Breast epithelium (tissue), 4 donors: ENCODE results near the gene AMT. TPM values are rescaled to one million over a fixed set of nuclear protein-coding genes. Genes with fewer than 3 reads are reported as not detected.

ENCODE experiments used
- DNase-seq, 2 donors: peaks; one replicate each; pipeline ENCODE4 v3.0.0-alpha.2; 2019; ENCODE audit warnings: low spot score in 2 of 2
- H3K27ac ChIP-seq, 2 donors: fragments of 200-600 bp; sonication (generic) in 1 of 2; one replicate each; pipeline ENCODE4 v1.5.1; 2016 to 2019; ENCODE audit warnings: mild to moderate bottlenecking in 1 of 2
- H3K27me3 ChIP-seq, 2 donors: fragments of 200-600 bp; sonication (generic) in 1 of 2; one replicate each; pipeline versions ENCODE4 v1.5.1 to v1.6.0; 2017 to 2019; ENCODE audit warnings: control low read depth in 1 of 2, mild to moderate bottlenecking in 1 of 2
- H3K36me3 ChIP-seq: fragments of 200-600 bp; one replicate; pipeline ENCODE4 v1.5.1; 2019
- H3K4me1 ChIP-seq, 2 donors: fragments of 200-600 bp; sonication (generic); one replicate each; pipeline ENCODE4 v1.5.1; 2016 to 2019; ENCODE audit warnings: control low read depth in 1 of 2
- H3K4me3 ChIP-seq, 3 donors: fragments of 200-600 bp; sonication (generic); 1 replicate in 2 of 3; 2 replicates in 1 of 3; pipeline ENCODE4 v1.5.1; 2016 to 2019; ENCODE audit warnings: mild to moderate bottlenecking in 3 of 3, moderate library complexity in 2 of 3
- H3K9me3 ChIP-seq, 2 donors: fragments of 200-600 bp; sonication (generic) in 1 of 2; one replicate each; pipeline ENCODE4 v1.5.1; 2016 to 2019; ENCODE audit warnings: control low read depth in 1 of 2
- CTCF ChIP-seq, 3 donors: fragments of 450-650 bp; IDR thresholded peaks; one replicate each; pipeline ENCODE4 v1.5.1; 2016 to 2017; ENCODE audit warnings: antibody characterized with exemption in 3 of 3, mild to moderate bottlenecking in 3 of 3, moderate library complexity in 3 of 3
- POLR2A ChIP-seq: fragments of 450-650 bp; IDR thresholded peaks from one replicate; pipeline ENCODE4 v1.6.1; 2016; ENCODE audit warnings: antibody characterized with exemption, mild to moderate bottlenecking, moderate library complexity
- POLR2AphosphoS5 ChIP-seq, 3 donors: sonication (generic); formaldehyde crosslinking; IDR thresholded peaks; one replicate each; pipeline ENCODE4 v1.6.1; 2017; ENCODE audit warnings: antibody characterized with exemption in 3 of 3
- intact Hi-C: fragments of 100-400 bp; cut with DNase I; formaldehyde crosslinking; loops from one replicate; pipeline ENCODE4 v1.15.1; 2023; ENCODE audit warnings: low total_unique reads
- total RNA-seq, 3 donors: library from RNA; depleted of rRNA; stranded (reverse); fragments of >200 nt; gene quantifications; one replicate each; pipeline ENCODE4 v1.1.0, GENCODE V29; 2016

Gene AMT
- total RNA-seq, 3 donors from 2014 or later, result 2.7 to 8.3 (median 3.6) TPM

- no peaks in the 10 kb centered on the region for H3K4me1 ChIP-seq
- H3K27me3 ChIP-seq, result no peaks in the 10 kb centered on the region
- no peak for TF ChIP-seq CTCF (IDR thresholded peaks at IDR 0.05)
- intact Hi-C loops, result no loop called here
- no peak overlapping the region for H3K27ac ChIP-seq
- DNase-seq, result no peak
- H3K9me3 ChIP-seq, result no peaks in the 10 kb centered on the region
- no peak overlapping the region for H3K4me3 ChIP-seq
- no peaks in the 10 kb centered on the region for H3K36me3 ChIP-seq
Measured at GRCh38 chr3:49388289-49388820, 33.9 kb downstream of the AMT start.

GRCh38 chr3:49387721-49388120 lies 34.6 kb downstream of the AMT start:
- TF ChIP-seq POLR2AphosphoS5 (IDR thresholded peaks at IDR 0.05), result no peak
- TF ChIP-seq CTCF (IDR thresholded peaks at IDR 0.05), result no peak
- no peak for TF ChIP-seq POLR2A
- DNase-seq, result no peak
- H3K36me3 ChIP-seq, result no peaks in the 10 kb centered on the region
- H3K4me1 ChIP-seq, result no peaks in the 10 kb centered on the region
- no peak overlapping the region for H3K4me3 ChIP-seq
- H3K27me3 ChIP-seq, result no peaks in the 10 kb centered on the region
- intact Hi-C loops, result no loop called here
- no peaks in the 10 kb centered on the region for H3K9me3 ChIP-seq
- H3K27ac ChIP-seq, result no peak overlapping the region

- Histone ChIP-seq H3K36me3 (no peaks in the 10 kb centered on the region), H3K9me3 (no peaks in the 10 kb centered on the region), H3K27ac (no peak overlapping the region), H3K4me3 (no peak overlapping the region), H3K27me3 (no peaks in the 10 kb centered on the region), H3K4me1 (no peaks in the 10 kb centered on the region)
- intact Hi-C loops, result no loop called here
- DNase-seq, result no peak
- TF ChIP-seq POLR2AphosphoS5 (IDR thresholded peaks at IDR 0.05), result no peak
- TF ChIP-seq POLR2A, result no peak
- TF ChIP-seq CTCF (IDR thresholded peaks at IDR 0.05), result no peak
Measured at GRCh38 chr3:49386056-49386756, 36.1 kb downstream of the AMT start.

- TF ChIP-seq POLR2A (no peak), CTCF (IDR thresholded peaks at IDR 0.05) (no peak), POLR2AphosphoS5 (IDR thresholded peaks at IDR 0.05) (no peak)
- Histone ChIP-seq H3K9me3 (no peaks in the 10 kb centered on the region), H3K36me3 (no peaks in the 10 kb centered on the region), H3K4me3 (no peak overlapping the region), H3K27ac (no peak overlapping the region), H3K27me3 (no peaks in the 10 kb centered on the region), H3K4me1 (no peaks in the 10 kb centered on the region)
- no peak for DNase-seq
- intact Hi-C loops, result no loop called here
Measured at GRCh38 chr3:49385617-49386016, 36.7 kb downstream of the AMT start.

GRCh38 chr3:49383387-49383786 lies 38.9 kb downstream of the AMT start:
- Histone ChIP-seq H3K27me3 (no peaks in the 10 kb centered on the region), H3K36me3 (no peaks in the 10 kb centered on the region), H3K4me1 (peaks cover 0 to 4% of the 10 kb centered on the region in 2 donors), H3K9me3 (no peaks in the 10 kb centered on the region), H3K27ac (no peak overlapping the region), H3K4me3 (no peak overlapping the region)
- no peak for DNase-seq
- TF ChIP-seq POLR2AphosphoS5 (IDR thresholded peaks at IDR 0.05), result no peak
- intact Hi-C loops, result no loop called here
